ENCODE results near the gene CUX1.

Gene CUX1

DNA sequence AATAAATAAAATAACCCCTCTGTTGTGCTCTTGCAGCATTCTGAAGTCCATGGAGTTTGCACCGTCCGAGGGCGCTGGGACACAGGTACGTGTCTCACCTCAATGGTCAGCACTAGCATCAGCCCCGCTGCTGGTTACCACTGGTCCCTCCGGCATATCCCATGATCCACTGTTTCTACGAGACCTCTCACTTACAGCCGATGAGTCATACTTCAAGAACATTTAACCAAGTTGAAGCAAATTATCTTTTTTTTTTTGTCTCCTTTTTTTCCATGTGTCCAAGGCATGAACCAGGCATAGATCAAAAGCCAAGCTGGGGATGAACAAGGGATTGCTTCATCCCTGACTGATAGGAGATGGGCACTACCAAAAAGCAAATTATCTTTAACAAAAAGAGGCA, 376.4 kb downstream of the CUX1 start:
- no peak for FAIRE-seq

GRCh38 chr7:102195361-102195760, 377.9 kb downstream of the CUX1 start:
- no peak for FAIRE-seq

GRCh38 chr7:102196028-102196427, 378.6 kb downstream of the CUX1 start:
- no peak for FAIRE-seq

DNA sequence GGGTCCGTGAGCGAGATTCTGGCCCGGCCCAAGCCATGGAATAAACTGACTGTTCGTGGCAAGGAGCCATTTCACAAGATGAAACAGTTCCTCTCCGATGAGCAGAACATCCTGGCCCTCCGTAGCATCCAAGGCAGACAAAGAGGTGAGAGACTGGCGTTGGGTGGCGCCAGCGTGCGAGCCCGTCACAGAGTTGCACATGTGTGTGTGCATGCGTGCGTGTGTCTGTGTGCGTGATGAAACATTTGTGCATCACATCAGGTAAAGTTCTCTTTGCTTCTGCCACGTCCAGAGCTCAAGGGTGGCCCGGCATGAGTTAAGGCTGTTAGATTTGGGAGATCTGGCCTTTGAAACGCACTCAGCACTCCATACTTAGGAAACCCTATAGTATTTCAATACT, 379.7 kb downstream of the CUX1 start:
- no peak for FAIRE-seq

DNA sequence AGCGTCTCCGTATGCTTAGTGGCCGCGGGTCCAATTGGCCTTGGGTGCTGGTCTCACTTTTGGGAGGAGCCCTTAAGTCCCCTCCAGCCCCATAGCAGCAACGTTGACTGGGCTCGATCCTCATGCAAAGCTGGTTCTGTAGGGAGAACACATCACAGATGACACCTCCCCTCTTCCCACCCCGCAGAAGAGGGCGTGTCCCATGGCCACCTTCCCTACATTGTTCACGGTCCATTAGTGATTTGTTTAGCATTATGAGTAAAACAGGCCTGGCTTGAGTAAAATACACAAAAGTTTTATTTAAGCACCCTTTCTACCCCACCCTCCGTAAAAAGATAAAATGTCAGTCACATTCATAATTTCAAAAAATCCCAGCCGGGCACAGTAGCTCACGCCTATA, 380.2 kb downstream of the CUX1 start:
- FAIRE-seq = no peak

DNA sequence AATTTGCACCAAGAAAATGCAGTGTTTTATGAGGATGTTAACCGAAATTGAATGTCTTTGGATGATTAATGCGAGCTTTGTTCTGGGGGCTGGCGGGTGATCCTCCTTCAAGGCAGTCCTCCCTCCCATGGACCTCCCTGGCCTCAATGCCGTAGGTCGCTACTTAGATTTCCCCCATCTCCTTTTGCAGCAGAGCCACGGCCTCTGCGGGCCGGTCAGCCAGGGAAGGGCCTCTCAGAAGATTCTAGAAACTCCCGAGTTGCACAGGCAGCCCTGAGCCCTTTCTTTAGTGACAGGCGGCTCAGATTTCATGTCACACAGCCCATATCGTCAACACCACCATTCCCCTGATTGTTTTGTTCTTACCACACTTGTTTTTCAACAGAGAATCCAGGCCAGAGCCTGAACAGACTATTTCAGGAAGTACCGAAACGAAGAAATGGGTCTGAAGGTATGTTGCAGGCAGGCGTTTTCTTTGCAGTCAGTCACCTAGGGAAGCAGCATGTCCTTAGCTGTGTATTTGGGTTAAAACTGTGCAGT, 381.1 kb downstream of the CUX1 start:
- FAIRE-seq = no peak

- FAIRE-seq = no peak
Observed at GRCh38 chr7:102201576-102201975, 384.1 kb downstream of the CUX1 start.

GRCh38 chr7:102202556-102202955, 385.1 kb downstream of the CUX1 start:
- FAIRE-seq = no peak

DNA sequence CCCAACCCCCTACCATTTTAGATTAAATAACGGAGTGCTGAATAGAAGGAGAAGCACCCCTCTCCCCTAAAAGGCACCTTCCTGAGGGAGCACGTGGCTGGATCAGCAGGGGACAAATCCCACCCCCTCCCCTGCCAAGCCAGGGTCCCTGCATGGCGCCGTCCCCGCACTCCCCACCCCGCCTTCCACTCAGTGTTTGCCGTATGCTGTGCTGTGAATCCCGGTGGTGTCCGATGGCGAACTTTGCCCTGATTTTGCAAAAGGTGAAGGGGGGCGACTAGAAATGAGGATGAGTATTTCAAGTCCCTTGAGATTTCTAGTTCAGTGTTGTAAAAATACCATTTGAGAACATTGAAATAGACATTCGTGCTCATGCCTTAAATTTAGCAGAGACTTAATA, 385.8 kb downstream of the CUX1 start:
- FAIRE-seq = no peak

DNA sequence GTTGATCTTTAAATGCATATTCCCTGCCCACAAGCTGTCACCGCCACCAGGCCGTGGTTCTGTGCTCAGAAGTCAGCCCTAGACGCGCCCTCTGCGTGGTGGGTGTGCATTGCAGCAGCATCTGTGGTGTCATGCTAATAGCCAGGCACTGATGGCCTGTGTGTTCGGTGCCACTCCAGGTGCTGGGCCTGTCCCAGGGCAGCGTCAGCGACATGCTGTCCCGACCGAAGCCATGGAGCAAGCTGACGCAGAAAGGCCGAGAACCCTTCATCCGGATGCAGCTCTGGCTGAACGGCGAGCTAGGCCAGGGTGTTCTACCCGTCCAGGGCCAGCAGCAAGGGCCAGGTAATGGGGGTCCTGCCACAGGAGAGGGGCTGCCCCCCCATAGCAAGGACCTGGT, 386.8 kb downstream of the CUX1 start:
- FAIRE-seq = no peak

DNA sequence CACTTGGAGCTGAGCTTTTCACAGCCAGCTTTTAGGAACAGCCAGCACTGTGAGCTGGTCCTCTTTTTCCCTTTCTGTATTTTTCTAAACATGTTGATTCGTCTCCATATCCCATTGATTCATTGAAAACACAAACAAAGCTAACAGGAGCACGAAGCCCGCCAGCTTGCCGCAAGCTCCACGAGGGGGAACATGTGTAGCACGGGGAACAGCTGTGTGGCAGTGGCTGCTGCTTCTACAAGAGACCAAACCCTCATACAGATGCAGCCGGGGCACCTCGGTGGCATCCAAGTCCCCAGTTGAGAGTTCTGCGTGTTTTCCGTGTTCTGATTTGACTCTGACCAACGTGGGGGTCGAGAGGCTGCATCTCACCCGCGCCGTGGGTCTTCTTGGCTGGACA, 388.5 kb downstream of the CUX1 start:
- no peak for FAIRE-seq

DNA sequence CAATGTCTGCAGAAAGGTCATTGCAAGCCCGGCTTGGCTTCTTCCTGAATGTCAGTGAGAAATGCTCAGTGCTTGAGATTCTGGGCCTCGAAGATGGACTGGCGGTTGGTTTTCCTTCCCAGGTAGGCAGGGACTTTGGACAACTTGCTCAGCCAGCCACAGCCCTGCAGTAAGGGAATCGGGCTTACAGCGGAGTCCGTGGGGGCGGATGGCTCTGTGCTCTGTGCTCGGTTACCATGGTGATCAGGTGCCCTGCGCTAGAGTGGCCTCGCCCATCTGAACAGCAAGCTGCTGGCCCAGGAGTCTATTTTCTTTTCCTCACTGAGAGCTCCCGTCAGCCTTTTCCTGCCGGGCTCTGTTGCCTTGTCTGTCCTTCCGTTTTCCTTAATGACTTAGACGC, 391.4 kb downstream of the CUX1 start:
- FAIRE-seq = no peak

GRCh38 chr7:102210787-102211186, 393.4 kb downstream of the CUX1 start:
- FAIRE-seq = no peak

DNA sequence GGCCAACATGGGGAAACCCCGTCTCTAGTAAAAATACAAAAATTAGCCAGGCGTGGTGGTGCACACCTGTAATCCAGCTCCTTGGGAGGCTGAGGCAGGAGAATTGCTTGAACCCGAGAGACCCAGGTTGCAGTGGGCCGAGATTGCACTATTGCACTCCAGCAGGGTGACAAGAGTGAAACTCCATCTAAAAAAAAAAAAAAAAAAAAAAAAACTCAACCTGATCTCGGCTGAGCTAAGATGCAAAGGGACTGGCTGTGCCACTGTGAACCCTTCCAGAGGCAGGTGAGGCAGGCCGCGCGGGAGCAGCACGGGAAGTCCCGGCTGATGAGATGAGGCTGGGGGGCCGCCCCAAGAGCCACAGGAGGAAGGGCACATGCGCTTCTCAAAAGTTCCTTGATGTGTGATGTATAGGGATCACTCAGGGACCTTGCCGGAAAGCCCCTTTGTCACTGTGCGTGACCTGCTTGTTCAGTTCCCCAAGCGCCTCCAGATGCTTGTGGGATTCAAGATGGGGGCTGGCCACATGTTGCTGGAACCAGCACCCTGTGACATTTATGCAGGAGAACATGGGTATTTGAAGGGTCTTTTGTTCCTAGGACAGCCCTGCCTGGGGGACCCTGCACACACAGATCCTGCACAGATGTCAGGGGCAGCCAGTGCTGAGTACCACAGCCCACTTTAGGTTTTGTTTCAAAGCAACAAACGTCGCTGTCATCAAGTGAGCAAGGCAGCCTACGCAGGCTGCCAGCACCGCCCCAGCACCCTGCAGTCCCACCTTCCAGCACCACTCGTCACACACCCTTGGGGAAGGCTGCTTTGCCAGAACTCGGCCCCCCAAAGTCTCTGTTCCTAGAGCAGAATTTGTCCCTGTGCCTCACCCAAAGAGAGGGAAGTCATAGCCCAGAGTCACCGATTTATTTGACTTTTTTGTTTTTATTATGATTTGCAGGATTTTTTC, 394.4 kb downstream of the CUX1 start:
- no peak for FAIRE-seq

DNA sequence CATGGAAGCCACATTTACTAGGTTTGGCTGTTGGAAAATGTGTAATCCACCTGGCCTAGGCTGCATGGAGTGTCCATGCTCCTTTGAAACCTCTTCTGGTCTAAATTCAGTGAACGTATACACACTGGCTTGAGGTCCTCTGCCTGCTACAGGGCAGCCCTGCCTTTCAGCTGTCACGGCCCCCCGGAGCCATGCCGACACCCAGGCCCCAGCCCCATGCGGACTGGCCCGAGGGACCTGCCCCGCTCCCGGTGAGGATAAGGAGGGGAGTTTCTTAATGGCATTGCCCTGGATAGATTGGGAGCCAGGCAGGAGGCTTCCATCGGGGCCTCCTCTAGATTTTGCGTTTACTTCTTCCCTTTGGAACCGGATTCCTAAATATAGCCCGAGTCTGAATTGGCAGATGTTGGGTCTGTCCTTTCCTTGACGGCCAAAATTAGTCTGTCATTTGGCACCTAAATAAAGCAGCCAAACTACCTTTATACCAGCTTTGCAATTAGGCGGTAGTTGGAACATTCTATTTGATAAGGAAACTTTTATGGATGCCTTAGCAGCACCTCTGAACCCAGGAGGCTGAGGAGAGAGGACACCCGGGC, 397.1 kb downstream of the CUX1 start:
- no peak for FAIRE-seq

GRCh38 chr7:102215256-102215655, 397.8 kb downstream of the CUX1 start:
- no peak for FAIRE-seq

DNA sequence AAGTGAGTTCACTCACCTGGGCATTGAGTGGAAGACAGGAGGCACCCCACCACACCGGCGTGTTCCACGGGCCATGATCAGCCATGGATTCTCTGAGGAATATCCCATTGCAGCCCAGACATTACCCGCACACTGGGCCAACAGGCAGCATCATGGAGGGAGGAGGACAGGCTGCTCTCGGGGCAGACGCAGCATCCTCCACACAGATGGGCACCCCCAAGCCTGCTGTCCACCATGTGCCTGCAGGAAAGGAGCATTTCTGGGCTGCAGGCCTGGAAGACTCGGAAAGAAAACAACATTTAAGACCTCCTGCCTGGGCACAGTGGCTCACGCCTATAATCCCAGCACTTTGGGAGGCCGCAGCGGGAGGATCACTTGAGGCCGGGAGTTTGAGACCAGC, 398.3 kb downstream of the CUX1 start:
- no peak for FAIRE-seq

GRCh38 chr7:102216573-102217314, 399.3 kb downstream of the CUX1 start:
- no peak for FAIRE-seq

GRCh38 chr7:102220229-102220850, 402.9 kb downstream of the CUX1 start:
- no peak for FAIRE-seq

DNA sequence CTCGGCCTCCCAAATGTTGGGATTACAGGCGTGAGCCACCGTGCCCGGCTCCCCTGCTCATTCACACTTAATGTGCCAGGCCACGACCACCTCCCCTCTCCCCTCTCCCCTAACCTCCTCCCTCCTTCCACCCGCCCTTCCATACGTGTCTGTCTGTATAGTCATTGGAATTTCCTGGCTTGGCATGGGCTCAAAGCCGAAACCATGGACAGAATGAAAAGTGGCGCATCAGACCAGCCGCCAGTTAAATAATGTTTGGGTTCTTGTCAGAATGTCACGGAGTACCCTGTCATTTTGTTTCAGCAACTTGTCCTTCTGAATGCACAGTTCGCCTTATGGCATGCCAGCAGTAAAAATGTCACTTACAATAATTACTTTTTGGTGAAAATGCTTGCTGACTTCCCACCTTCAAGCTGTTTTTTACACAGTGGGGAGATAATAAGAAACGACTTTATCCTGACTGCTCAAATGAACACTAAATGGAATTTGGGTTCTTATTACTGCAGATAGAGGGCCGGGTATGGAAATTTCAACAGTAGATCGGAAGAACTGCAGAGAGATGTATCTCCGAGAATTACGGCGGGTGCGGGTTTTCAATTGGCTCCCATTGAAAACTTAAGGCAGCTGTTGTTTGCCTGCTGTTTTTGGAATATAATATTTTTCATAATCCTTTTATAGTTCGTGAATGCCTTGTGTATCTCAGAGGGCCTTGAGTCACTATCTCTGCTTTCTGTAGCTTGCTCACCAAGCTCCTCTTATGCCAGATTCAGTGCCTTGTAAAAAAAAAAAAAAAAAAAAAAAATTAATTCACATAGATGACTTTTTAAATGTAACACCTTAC, 403.8 kb downstream of the CUX1 start:
- no peak for FAIRE-seq

DNA sequence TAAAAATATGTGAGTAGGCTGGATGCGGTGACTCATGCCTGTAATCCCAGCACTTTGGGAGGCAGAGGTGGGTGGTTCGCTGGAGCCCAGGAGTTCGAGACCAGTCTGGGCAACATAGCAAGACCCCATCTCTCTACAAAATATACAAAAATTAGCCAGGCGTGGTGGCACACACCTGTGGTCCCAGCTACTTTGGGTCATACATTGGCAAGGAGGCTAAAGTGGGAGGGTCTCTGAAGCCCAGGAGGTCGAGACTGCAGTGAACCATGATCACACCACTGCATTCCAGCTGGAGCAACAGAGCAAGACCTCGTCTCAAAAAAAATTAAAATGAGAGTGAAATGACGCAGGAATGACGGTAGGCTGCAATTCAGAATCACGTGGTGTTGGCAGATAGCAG, 404.5 kb downstream of the CUX1 start:
- FAIRE-seq = no peak

GRCh38 chr7:102222445-102222844, 405.0 kb downstream of the CUX1 start:
- no peak for FAIRE-seq
